K562 (cell line): Measurements from ENCODE around the gene SDS. TPM values are rescaled to one million over a fixed set of nuclear protein-coding genes. Genes with fewer than 3 reads are reported as not detected.
A peak's percentile ranks its signal among the peaks of the same experiment; 100 is the strongest.

Experiments
- ATAC-seq: fragments of 200-7000 bp; cut with Tn5 transposase; 3 replicates; pipeline ENCODE4 v1.9.1; 2020; ENCODE audit warnings: moderate library complexity
- BruUV-seq: library from RNA; stranded (reverse); fragments of 400-500 nt; replicated peaks from 2 replicates; lab custom pipeline; 2021; lab: Mats Ljungman, UMichigan
- CTCF ChIA-PET: fragments of 300-600 bp; formaldehyde crosslinking; extraction: SDS; loops from one replicate; lab custom pipeline; 2021; ENCODE audit warnings: low intra/inter-chr PET ratio; lab: Yijun Ruan, JAX
- POLR2A ChIA-PET: fragments of 300-600, 350-650 bp; sonication (Branson Sonifier 250); formaldehyde crosslinking; extraction: SDS; loops from one replicate; lab custom pipeline; 2021; ENCODE audit warnings: antibody characterized with exemption, inconsistent platforms; lab: Yijun Ruan, JAX
- DNase-seq, 4 experiments: peaks; one replicate each; pipeline versions ENCODE4 v3.0.0 to v3.0.0-alpha.2; 2011 to 2018; ENCODE audit warnings: low spot score in 3 of 4, mixed read lengths in 3 of 4; ENCODE audit errors: extremely low read depth in 1 of 4
- FAIRE-seq: peaks from 2 replicates; lab custom pipeline; 2011; peaks lifted over from hg19 to GRCh38; lab: Jason Lieb, UNC
- H2AFZ ChIP-seq: 2 replicates; pipeline ENCODE4 v1.6.0; 2011; ENCODE audit warnings: low read depth, low read length, control low read depth, inconsistent platforms
- H3K27ac ChIP-seq: fragments of 200-600 bp; 3 replicates; pipeline ENCODE4 v1.8.0; 2011; ENCODE audit warnings: low read depth, mild to moderate bottlenecking, control low read depth, inconsistent platforms, low read length, moderate library complexity, mixed read lengths; ENCODE audit errors: extremely low read depth
- H3K27me3 ChIP-seq, 2 experiments: fragments of 300-600 bp in 1 of 2; 2 replicates in 1 of 2; 3 replicates in 1 of 2; pipeline versions ENCODE4 v1.6.0 to v1.8.0; 2011; ENCODE audit warnings: inconsistent platforms in 2 of 2, low read length in 2 of 2, mild to moderate bottlenecking in 1 of 2, mixed read lengths in 1 of 2, moderate library complexity in 1 of 2; ENCODE audit not compliant: control insufficient read depth in 2 of 2, insufficient read depth in 2 of 2
- H3K36me3 ChIP-seq: fragments of 300-600 bp; 3 replicates; pipeline ENCODE4 v1.8.0; 2011; ENCODE audit warnings: mild to moderate bottlenecking, low read length, inconsistent platforms; ENCODE audit not compliant: control insufficient read depth, insufficient read depth
- H3K4me1 ChIP-seq, 2 experiments: fragments of 200-600 bp in 1 of 2; replicated peaks in 1 of 2; 2 replicates in 1 of 2; 3 replicates in 1 of 2; pipeline versions ENCODE4 v1.5.1 to v1.8.0; 2011; ENCODE audit warnings: inconsistent platforms in 2 of 2, low read length in 2 of 2, mild to moderate bottlenecking in 1 of 2, mixed read lengths in 1 of 2, moderate library complexity in 1 of 2; ENCODE audit not compliant: control insufficient read depth in 2 of 2, insufficient read depth in 2 of 2
- H3K4me2 ChIP-seq: 2 replicates; pipeline ENCODE4 v1.6.1; 2011; ENCODE audit warnings: low read length, control low read depth, inconsistent platforms, mixed read lengths; ENCODE audit not compliant: insufficient read depth
- H3K4me3 ChIP-seq: fragments of 200-600 bp; sonication (generic), shearing (Covaris generic); 2 replicates; pipeline ENCODE4 v1.5.1; 2016; ENCODE audit warnings: control low read depth, inconsistent platforms
- H3K79me2 ChIP-seq: fragments of 200-600 bp; 3 replicates; pipeline ENCODE4 v1.8.0; 2011; ENCODE audit warnings: low read length, inconsistent platforms; ENCODE audit not compliant: control insufficient read depth, insufficient read depth
- H3K9ac ChIP-seq, 2 experiments: 2 replicates each; pipeline versions ENCODE4 v1.6.0 to v1.6.1; 2011; ENCODE audit warnings: low read depth in 2 of 2, low read length in 2 of 2, control low read depth in 1 of 2, inconsistent platforms in 1 of 2, mild to moderate bottlenecking in 1 of 2, mixed read lengths in 1 of 2; ENCODE audit not compliant: insufficient read depth in 1 of 2
- H3K9me1 ChIP-seq: one replicate; pipeline ENCODE4 v1.6.0; 2011; ENCODE audit warnings: inconsistent platforms, mild to moderate bottlenecking, low read length, moderate library complexity; ENCODE audit not compliant: control insufficient read depth, insufficient read depth
- H3K9me3 ChIP-seq: replicated peaks from 2 replicates; pipeline ENCODE4 v1.5.1; 2011; ENCODE audit warnings: low read depth, low read length, inconsistent platforms; ENCODE audit not compliant: control insufficient read depth, insufficient read depth
- H4K20me1 ChIP-seq: replicated peaks from 2 replicates; pipeline ENCODE4 v1.6.1; 2011; ENCODE audit warnings: low read length, inconsistent platforms, mixed read lengths; ENCODE audit not compliant: control insufficient read depth, insufficient read depth
- CEBPG ChIP-seq, 3 experiments: fragments of 200-800 bp in 1 of 3; sonication (Bioruptor generic) in 1 of 3; sonication (generic) in 1 of 3; formaldehyde crosslinking in 1 of 3; IDR thresholded peaks in 2 of 3; conservative IDR thresholded peaks in 1 of 3; 2 replicates each; pipeline versions ENCODE4 v1.6.1 to v1.8.0; 2016 to 2022; ENCODE audit warnings: missing compliant biosample characterization in 2 of 3, missing genetic modification characterization in 2 of 3, mild to moderate bottlenecking in 1 of 3, missing genetic modification reagents in 1 of 3
- DDX20 ChIP-seq: fragments of 450-650 bp; IDR thresholded peaks from 2 replicates; pipeline ENCODE4 v1.6.1; 2016; ENCODE audit warnings: missing genetic modification characterization, low read depth, mild to moderate bottlenecking, missing compliant biosample characterization, moderate library complexity
- HDAC3 ChIP-seq: fragments of 450-650 bp; IDR thresholded peaks from 2 replicates; pipeline ENCODE4 v1.6.1; 2018; ENCODE audit warnings: borderline replicate concordance, mild to moderate bottlenecking, moderate library complexity; ENCODE audit not compliant: partially characterized antibody
- NFIC ChIP-seq: fragments of 450-650 bp; IDR thresholded peaks from 2 replicates; pipeline ENCODE4 v1.6.1; 2017; ENCODE audit warnings: mild to moderate bottlenecking, inconsistent platforms
- ZNF12 ChIP-seq: sonication (generic); formaldehyde crosslinking; IDR thresholded peaks from 2 replicates; pipeline ENCODE4 v1.4.0; 2020; ENCODE audit warnings: mild to moderate bottlenecking, missing genetic modification reagents
- ZNF121 ChIP-seq: sonication (generic); formaldehyde crosslinking; conservative IDR thresholded peaks from 2 replicates; pipeline ENCODE4 v1.8.0; 2022; ENCODE audit warnings: missing genetic modification reagents
- WGBS: fragments of 100-300 bp; shearing (Covaris generic); methylation state at CpG from one replicate; pipeline ENCODE4 v1.1.6; 2016; ENCODE audit warnings: low coverage, mixed read lengths; ENCODE audit not compliant: insufficient coverage; ENCODE audit errors: missing lambda C conversion rate; 5-methylcytosine and 5-hydroxymethylcytosine counted together
- in situ Hi-C: fragments of 300-500 bp; cut with MboI; formaldehyde crosslinking; loops from 4 replicates; pipeline ENCODE4 v1.15.0; 2018; ENCODE audit warnings: inconsistent platforms, mixed read lengths
- intact Hi-C: fragments of 100-400 bp; cut with micrococcal nuclease; formaldehyde crosslinking; loops from 2 replicates; pipeline ENCODE4 v1.14.2; 2022
- polyA plus RNA-seq, 8 experiments: library from polyadenylated mRNA; depleted of rRNA in 4 of 8; stranded (reverse) in 5 of 8; unstranded in 3 of 8; fragments of >200 nt; fragmentation: Nextera tagmentation in 2 of 8; fragmentation: Illumina TruSeq in 1 of 8; extraction: Ambion mirVana in 2 of 8; extraction: Trizol in 1 of 8; gene quantifications; 2 replicates each; pipeline versions ENCODE4 v1.2.1 to v1.2.3, GENCODE V29; 2011 to 2014; ENCODE audit warnings: inconsistent platforms in 1 of 8, missing spikeins in 1 of 8
- total RNA-seq, 7 experiments: library from RNA; depleted of rRNA in 6 of 7; stranded (reverse); fragments of >200 nt in 6 of 7; fragmentation: Illumina TruSeq in 2 of 7; extraction: Trizol in 2 of 7; gene quantifications; 2 replicates each; pipeline versions ENCODE4 v1.2.1 to v1.2.3, GENCODE V29; 2011 to 2021; ENCODE audit warnings: low replicate concordance in 1 of 7
- TF ChIP-seq, protein P1 (sequence below): sonication (generic); formaldehyde crosslinking; IDR thresholded peaks from 2 replicates; pipeline ENCODE4 v1.8.0; 2022; ENCODE audit warnings: mild to moderate bottlenecking, missing genetic modification reagents

SDS gene
- total and polyA plus RNA-seq, 9 of the 15 experiments (the other 6 are each of a cell fraction or from before 2014, with no cell fraction given): 0.07 to 1.1 (median 0.12) TPM; not detected in 1

DNA sequence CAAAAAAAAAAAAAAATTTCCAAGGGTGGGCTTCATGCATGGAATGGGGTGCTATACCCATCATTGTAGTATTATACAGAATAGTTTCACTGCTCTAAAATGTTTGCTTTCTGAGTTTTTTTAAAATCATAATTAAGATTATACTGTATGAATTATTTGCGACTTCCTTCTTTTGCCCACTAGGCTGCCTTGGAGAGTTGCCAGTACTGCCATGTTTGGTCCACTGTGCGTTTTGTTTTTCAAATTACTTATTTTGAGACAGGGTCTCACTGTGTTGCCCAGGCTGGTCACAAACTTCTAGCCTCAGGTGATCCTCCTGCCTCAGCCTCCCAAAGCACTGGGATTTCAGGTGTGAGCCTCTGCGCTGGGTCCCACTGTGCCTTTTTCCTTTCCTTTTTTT is 25.4 kb downstream of the SDS start:
- Histone ChIP-seq H3K27me3 (no peaks in the 10 kb centered on the region), H2AFZ (no peak overlapping the region), H3K79me2 (no peaks in the 10 kb centered on the region), H3K9me1 (no peaks in the 10 kb centered on the region), H3K9me3 (no peaks in the 10 kb centered on the region), H3K4me1 (peaks cover 5 to 19% of the 10 kb centered on the region in 2 experiments; a peak in 4 of 5 replicates), H3K9ac (no peak overlapping the region), H4K20me1 (no peaks in the 10 kb centered on the region), H3K4me2 (no peak overlapping the region), H3K27ac (no peak overlapping the region), H3K36me3 (peaks cover 65% of the 10 kb centered on the region; the same call in 2 of the 3 replicates), H3K4me3 (no peak overlapping the region)
- TF ChIP-seq, protein P1, sequence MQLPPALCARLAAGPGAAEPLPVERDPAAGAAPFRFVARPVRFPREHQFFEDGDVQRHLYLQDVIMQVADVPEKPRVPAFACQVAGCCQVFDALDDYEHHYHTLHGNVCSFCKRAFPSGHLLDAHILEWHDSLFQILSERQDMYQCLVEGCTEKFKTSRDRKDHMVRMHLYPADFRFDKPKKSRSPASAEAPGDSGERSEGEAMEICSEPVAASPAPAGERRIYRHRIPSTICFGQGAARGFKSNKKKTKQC (CRISPR knock-in tag): no peak
- TF ChIP-seq HDAC3: no peak
- no peak for TF ChIP-seq CEBPG (CRISPR knock-in tag; IDR thresholded peaks at IDR 0.05)
- TF ChIP-seq CEBPG (tag; conservative IDR thresholded peaks at IDR 0.05 in 1 of 2, IDR thresholded peaks at IDR 0.05 in 1 of 2): no peak
- TF ChIP-seq DDX20 (tag): no peak
- no peak for TF ChIP-seq ZNF12 (CRISPR knock-in tag)
- peak; percentile 36; the same call in 1 of the 2 replicates for TF ChIP-seq NFIC
- peak; percentile 73 for TF ChIP-seq ZNF121
- intact Hi-C loops (no loop called here), in situ Hi-C loops (no loop called here)
- CTCF ChIA-PET: interaction anchor here (0.6 kb wide), 1 partner anchor 40 kb away, joined by 4 read pairs; no protein-coding TSS in a partner anchor
- POLR2A ChIA-PET: no interaction called here
- BruUV-seq: no TSS peak
- 90% methylated on average over 2 of the region's 3 CpGs for WGBS
- ATAC-seq (no peak), DNase-seq (no peak), FAIRE-seq (no peak)
